NOMO-1 (cell line): ENCODE data around the gene ISG20.
"Not testable (repeated sequence)": the region's sequence is repeated elsewhere in the genome, so short reads cannot be mapped to it uniquely, and the experiment has no call there.

Experiments used
- DNase-seq, 2 experiments: peaks; one replicate each; lab custom pipeline; 2025; ENCODE audit not compliant: unreplicated experiment in 2 of 2; lab: John Stamatoyannopoulos, UW

ISG20 gene

GRCh38 chr15:88634449-88634848 is 4.4 kb upstream of the ISG20 start:
- DNase-seq = no peak

- DNase-seq = no peak
Measured at GRCh38 chr15:88635318-88635717, 3.5 kb upstream of the ISG20 start.

GRCh38 chr15:88636050-88636449 is 2.8 kb upstream of the ISG20 start:
- no peak for DNase-seq

GRCh38 chr15:88636654-88637053 is 2.2 kb upstream of the ISG20 start:
- DNase-seq = no peak

GRCh38 chr15:88637436-88637835 is 1.4 kb upstream of the ISG20 start:
- DNase-seq = no peak

- DNase-seq = no peak
Measured at GRCh38 chr15:88637841-88638625, 783 bp upstream of the ISG20 start.

GRCh38 chr15:88641959-88642452 is 3.2 kb downstream of the ISG20 start:
- DNase-seq = no peak

- DNase-seq = not testable (repeated sequence)
Measured at GRCh38 chr15:88642514-88642913, 3.7 kb downstream of the ISG20 start.

GRCh38 chr15:88644741-88645140 is 5.9 kb downstream of the ISG20 start:
- DNase-seq = no peak

GRCh38 chr15:88645171-88646087 is 6.6 kb downstream of the ISG20 start:
- no peak for DNase-seq

GRCh38 chr15:88646088-88646405 is 7.2 kb downstream of the ISG20 start:
- DNase-seq = no peak

- no peak for DNase-seq
Measured at GRCh38 chr15:88646951-88647350, 8.1 kb downstream of the ISG20 start.

- DNase-seq = no peak
Measured at GRCh38 chr15:88647351-88648105, 8.7 kb downstream of the ISG20 start.

- DNase-seq = no peak
Measured at GRCh38 chr15:88648357-88649214, 9.8 kb downstream of the ISG20 start.

- no peak for DNase-seq
Measured at GRCh38 chr15:88649286-88649733, 10.5 kb downstream of the ISG20 start.

- no peak for DNase-seq
Measured at GRCh38 chr15:88649753-88650551, 11.1 kb downstream of the ISG20 start.

- no peak for DNase-seq
Measured at GRCh38 chr15:88650556-88650955, 11.7 kb downstream of the ISG20 start.

- DNase-seq = no peak
Measured at GRCh38 chr15:88651136-88651732, 12.4 kb downstream of the ISG20 start.

- DNase-seq = no peak
Measured at GRCh38 chr15:88651971-88652370, 13.2 kb downstream of the ISG20 start.
